Activated naive CD8-positive, alpha-beta T cell treated with anti-CD3 and anti-CD28 coated beads, Interleukin-2, amount 10 ng/mL, durations not matched to agents 7 days and 5 days (primary cell): ENCODE data around the gene ALDH1A1. TPM values are rescaled to one million over a fixed set of nuclear protein-coding genes. Genes with fewer than 3 reads are reported as not detected.

Source experiments
- ATAC-seq: fragments of 150-1000 bp; cut with Tn5 transposase; one replicate; pipeline ENCODE4 v1.10.0; 2021; ENCODE audit warnings: low read depth, moderate library complexity
- POLR2A ChIA-PET: fragments of 350-600 bp; sonication (Branson Sonifier 250); formaldehyde crosslinking; loops from one replicate; lab custom pipeline; 2021; ENCODE audit warnings: antibody characterized with exemption; lab: Charles Lee
- DNase-seq: peaks from one replicate; pipeline ENCODE4 v3.0.0; 2021
- H3K27ac Mint-ChIP-seq: one replicate; pipeline ENCODE4 v1.8.0; 2022; ENCODE audit warnings: mild to moderate bottlenecking, mixed read lengths
- H3K27me3 Mint-ChIP-seq: one replicate; pipeline ENCODE4 v1.8.0; 2022; ENCODE audit warnings: mild to moderate bottlenecking, moderate library complexity, mixed read lengths
- H3K36me3 Mint-ChIP-seq: one replicate; pipeline ENCODE4 v1.8.0; 2021; ENCODE audit warnings: mild to moderate bottlenecking, mixed read lengths
- H3K4me1 Mint-ChIP-seq: one replicate; pipeline ENCODE4 v1.8.0; 2021; ENCODE audit warnings: mixed read lengths
- H3K4me3 Mint-ChIP-seq: one replicate; pipeline ENCODE4 v1.8.0; 2022; ENCODE audit warnings: mild to moderate bottlenecking, moderate library complexity, mixed read lengths
- H3K9me3 Mint-ChIP-seq: one replicate; pipeline ENCODE4 v1.8.0; 2021; ENCODE audit warnings: mixed read lengths
- total RNA-seq, 2 experiments: library from RNA; stranded (reverse); gene quantifications; one replicate each; pipeline ENCODE4 v1.2.3, GENCODE V29; 2021

The ALDH1A1 gene
- total RNA-seq, 2 experiments from 2014 or later, result 0.69 to 1.3 TPM

DNA sequence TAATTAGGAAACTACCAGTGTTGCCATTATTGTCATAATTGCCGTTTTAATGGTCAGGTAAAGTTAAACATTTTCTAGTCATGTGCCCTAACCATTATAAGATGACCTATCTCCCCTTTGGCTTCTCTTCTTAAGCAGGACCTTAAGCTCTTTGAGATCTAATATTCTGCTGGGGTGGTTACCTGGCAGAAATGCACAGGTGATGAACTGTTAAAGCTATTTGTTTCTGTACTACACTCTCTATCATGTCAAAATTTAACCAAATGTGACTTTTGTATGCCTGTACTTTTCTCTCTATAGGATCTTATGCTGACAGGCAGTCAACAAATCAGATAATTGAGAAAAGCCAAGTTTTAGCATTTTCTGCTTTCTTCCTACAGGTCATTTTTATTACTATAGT is 23.3 kb downstream of the ALDH1A1 start:
- POLR2A ChIA-PET, result no interaction called here
- Mint-ChIP-seq H3K4me1 (no peaks in the 10 kb centered on the region), H3K9me3 (no peaks in the 10 kb centered on the region), H3K27ac (no peak overlapping the region), H3K27me3 (peaks cover 8% of the 10 kb centered on the region), H3K36me3 (no peaks in the 10 kb centered on the region), H3K4me3 (no peak overlapping the region)
- no peak for ATAC-seq
- DNase-seq, result no peak

- POLR2A ChIA-PET, result no interaction called here
- H3K27ac Mint-ChIP-seq, result no peak overlapping the region
- peaks cover 8% of the 10 kb centered on the region for H3K27me3 Mint-ChIP-seq
- no peaks in the 10 kb centered on the region for H3K36me3 Mint-ChIP-seq
- no peak overlapping the region for H3K4me3 Mint-ChIP-seq
- no peaks in the 10 kb centered on the region for H3K9me3 Mint-ChIP-seq
- no peaks in the 10 kb centered on the region for H3K4me1 Mint-ChIP-seq
- DNase-seq, result no peak
- ATAC-seq, result no peak
These were observed 24.8 kb downstream of the ALDH1A1 start for GRCh38 chr9:72928042-72928507.

DNA sequence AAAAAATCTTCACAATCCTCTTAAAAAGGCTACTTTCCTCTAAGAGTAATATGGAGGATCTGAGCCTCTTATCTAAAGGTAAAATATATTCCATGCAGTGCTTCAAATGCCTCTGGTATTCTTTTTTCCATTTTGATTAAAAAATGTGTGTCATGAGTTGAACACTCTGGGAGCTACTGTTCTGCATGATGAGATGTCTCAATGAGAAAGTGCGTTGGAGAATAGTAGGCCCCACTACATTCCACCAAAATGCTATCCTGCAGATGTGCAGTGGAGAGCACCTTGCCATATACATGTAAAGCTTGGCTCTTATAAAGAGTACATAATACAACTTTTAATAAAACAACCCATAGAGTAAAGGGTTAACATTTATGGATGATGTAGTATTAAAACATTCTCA is 26.3 kb downstream of the ALDH1A1 start:
- Mint-ChIP-seq H3K27ac (no peak overlapping the region), H3K27me3 (peaks cover 8% of the 10 kb centered on the region), H3K36me3 (no peaks in the 10 kb centered on the region), H3K4me1 (no peaks in the 10 kb centered on the region), H3K4me3 (no peak overlapping the region), H3K9me3 (no peaks in the 10 kb centered on the region)
- ATAC-seq (no peak), DNase-seq (no peak)
- POLR2A ChIA-PET, result no interaction called here

DNA sequence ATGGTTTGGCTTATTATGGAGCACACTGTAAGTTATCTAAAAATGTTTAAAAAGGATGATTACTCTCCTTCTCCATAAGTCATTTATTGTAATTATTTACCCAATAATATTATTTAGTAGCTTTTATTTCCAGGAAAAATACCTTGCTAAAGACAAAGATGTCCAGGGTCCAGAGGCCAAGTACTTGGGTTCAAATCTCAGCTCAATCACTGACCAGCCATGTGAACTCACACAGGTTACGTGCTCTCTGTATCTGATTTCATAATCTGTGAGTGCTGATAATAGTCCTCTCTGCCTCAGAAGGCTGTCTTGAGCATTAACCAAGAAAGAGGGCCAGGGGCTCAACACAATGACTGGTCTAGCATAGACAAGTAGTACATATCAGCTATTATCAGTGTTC is 27.0 kb downstream of the ALDH1A1 start:
- POLR2A ChIA-PET, result no interaction called here
- ATAC-seq (no peak), DNase-seq (no peak)
- H3K36me3 Mint-ChIP-seq, result no peaks in the 10 kb centered on the region
- H3K27me3 Mint-ChIP-seq, result peaks cover 8% of the 10 kb centered on the region
- H3K9me3 Mint-ChIP-seq, result no peaks in the 10 kb centered on the region
- no peak overlapping the region for H3K27ac Mint-ChIP-seq
- no peaks in the 10 kb centered on the region for H3K4me1 Mint-ChIP-seq
- no peak overlapping the region for H3K4me3 Mint-ChIP-seq

GRCh38 chr9:72925126-72925789 is 27.6 kb downstream of the ALDH1A1 start:
- H3K4me3 Mint-ChIP-seq, result no peak overlapping the region
- DNase-seq (no peak), ATAC-seq (no peak)
- H3K36me3 Mint-ChIP-seq, result no peaks in the 10 kb centered on the region
- POLR2A ChIA-PET, result no interaction called here
- H3K27ac Mint-ChIP-seq, result no peak overlapping the region
- H3K27me3 Mint-ChIP-seq, result peaks cover 8% of the 10 kb centered on the region
- H3K4me1 Mint-ChIP-seq, result no peaks in the 10 kb centered on the region
- no peaks in the 10 kb centered on the region for H3K9me3 Mint-ChIP-seq

DNA sequence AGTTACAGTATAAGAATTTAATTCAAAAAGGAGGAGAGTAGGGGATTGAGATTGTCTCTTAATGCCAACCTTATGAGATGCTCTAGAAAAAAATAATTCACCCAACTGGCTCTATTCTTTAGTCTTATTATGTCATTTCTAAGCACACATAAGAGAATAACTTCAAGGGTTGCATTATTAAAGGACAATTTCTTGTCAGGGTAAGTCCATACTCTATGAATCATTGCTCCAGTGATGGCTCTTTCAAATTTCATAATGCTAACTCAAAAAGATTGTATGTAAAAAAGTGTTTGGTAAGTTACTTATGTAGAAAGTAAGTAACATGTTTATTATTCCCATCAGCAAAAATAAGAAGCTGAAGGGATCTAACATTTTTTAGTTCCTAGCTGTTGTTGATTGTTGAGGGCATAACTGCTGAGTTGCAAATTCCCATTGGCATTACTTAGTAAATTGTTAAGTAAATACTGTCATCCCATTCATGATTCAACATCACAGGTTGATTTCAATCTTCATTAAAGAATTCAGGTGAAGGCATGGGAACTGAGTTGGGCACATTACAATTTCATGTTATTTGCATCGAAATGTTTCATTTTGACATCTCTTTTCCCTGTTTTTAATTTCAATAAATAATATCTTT is 28.6 kb downstream of the ALDH1A1 start:
- Mint-ChIP-seq H3K27me3 (peaks cover 5% of the 10 kb centered on the region), H3K4me3 (no peak overlapping the region), H3K27ac (no peak overlapping the region), H3K9me3 (no peaks in the 10 kb centered on the region), H3K36me3 (no peaks in the 10 kb centered on the region), H3K4me1 (no peaks in the 10 kb centered on the region)
- POLR2A ChIA-PET, result no interaction called here
- DNase-seq, result no peak
- no peak for ATAC-seq

- ATAC-seq (no peak), DNase-seq (no peak)
- H3K4me3 Mint-ChIP-seq, result no peak overlapping the region
- no peaks in the 10 kb centered on the region for H3K36me3 Mint-ChIP-seq
- no peaks in the 10 kb centered on the region for H3K9me3 Mint-ChIP-seq
- H3K27me3 Mint-ChIP-seq, result peaks cover 5% of the 10 kb centered on the region
- H3K4me1 Mint-ChIP-seq, result no peaks in the 10 kb centered on the region
- no peak overlapping the region for H3K27ac Mint-ChIP-seq
- POLR2A ChIA-PET, result no interaction called here
These were observed 29.8 kb downstream of the ALDH1A1 start for GRCh38 chr9:72923077-72923476.

- H3K4me3 Mint-ChIP-seq, result no peak overlapping the region
- H3K36me3 Mint-ChIP-seq, result no peaks in the 10 kb centered on the region
- H3K27me3 Mint-ChIP-seq, result peaks cover 5% of the 10 kb centered on the region
- no peaks in the 10 kb centered on the region for H3K9me3 Mint-ChIP-seq
- H3K4me1 Mint-ChIP-seq, result no peaks in the 10 kb centered on the region
- ATAC-seq (no peak), DNase-seq (no peak)
- POLR2A ChIA-PET, result no interaction called here
- no peak overlapping the region for H3K27ac Mint-ChIP-seq
These were observed 30.8 kb downstream of the ALDH1A1 start for GRCh38 chr9:72921888-72922654.

DNA sequence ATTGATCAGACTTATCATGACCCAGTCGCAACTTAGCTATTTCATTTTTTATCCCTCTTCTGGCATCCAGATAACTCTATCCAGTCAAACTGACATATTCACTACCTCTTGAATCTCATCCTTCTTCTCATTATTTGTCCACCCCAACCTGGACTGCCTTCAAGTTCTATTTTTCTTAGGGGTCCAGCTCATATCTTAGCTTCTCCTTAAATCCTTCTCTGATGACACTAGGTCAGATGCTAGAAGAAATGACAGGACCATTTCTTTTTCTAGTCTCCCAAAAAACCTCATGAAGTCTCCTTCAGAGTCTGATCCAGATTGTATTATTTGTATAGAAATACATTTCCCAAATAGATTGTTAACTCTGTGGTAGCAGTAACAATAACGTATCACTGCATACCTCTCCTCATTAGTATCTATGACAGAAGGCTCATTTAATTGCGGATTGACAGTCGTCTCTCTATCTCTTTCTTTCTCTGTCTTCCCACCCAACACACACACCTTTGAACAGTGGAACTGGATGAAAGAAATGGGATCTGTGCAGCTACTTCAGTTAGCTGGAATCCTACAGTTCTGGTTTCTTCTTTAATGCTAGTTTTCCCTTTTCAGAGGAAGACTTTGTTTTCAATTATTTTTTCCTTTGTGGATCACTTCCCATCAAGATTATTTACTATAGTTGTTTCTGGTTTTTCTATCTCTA is 33.5 kb downstream of the ALDH1A1 start:
- H3K4me1 Mint-ChIP-seq, result no peaks in the 10 kb centered on the region
- no peaks in the 10 kb centered on the region for H3K9me3 Mint-ChIP-seq
- no peaks in the 10 kb centered on the region for H3K36me3 Mint-ChIP-seq
- no peak overlapping the region for H3K4me3 Mint-ChIP-seq
- no peak overlapping the region for H3K27ac Mint-ChIP-seq
- H3K27me3 Mint-ChIP-seq, result peaks cover 2% of the 10 kb centered on the region
- DNase-seq (no peak), ATAC-seq (no peak)
- POLR2A ChIA-PET, result no interaction called here

DNA sequence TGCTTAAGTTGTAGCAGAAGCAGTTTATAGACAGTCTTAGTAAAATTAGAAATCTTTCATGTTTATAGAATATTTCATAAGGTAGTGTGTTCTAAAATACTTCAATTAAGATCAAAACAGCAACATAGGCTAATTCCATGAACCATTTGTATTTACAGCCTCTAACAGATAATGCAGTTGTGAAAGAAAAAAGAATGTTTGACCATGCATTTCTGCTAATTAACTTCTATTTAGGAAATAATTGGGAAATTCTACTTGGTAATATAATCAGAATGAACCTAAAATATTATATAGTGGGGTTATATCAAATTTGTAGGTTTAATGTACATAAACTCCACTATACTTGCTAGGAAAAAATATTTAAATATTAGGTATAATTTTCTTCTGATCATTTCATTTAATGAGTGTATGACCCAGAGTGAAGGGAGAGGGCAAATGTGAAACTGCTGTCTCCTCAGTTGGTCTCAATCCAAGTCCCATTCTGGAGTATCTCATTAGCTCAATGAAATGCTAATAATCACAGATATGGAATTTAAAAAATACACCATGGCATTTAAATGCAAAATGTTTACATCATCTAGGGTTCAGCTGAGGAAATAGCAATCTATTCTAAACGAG is 34.9 kb downstream of the ALDH1A1 start:
- DNase-seq, result no peak
- no peak for ATAC-seq
- Mint-ChIP-seq H3K4me1 (no peaks in the 10 kb centered on the region), H3K27me3 (peaks cover 2% of the 10 kb centered on the region), H3K4me3 (no peak overlapping the region), H3K27ac (no peak overlapping the region), H3K36me3 (no peaks in the 10 kb centered on the region), H3K9me3 (no peaks in the 10 kb centered on the region)
- POLR2A ChIA-PET, result no interaction called here

DNA sequence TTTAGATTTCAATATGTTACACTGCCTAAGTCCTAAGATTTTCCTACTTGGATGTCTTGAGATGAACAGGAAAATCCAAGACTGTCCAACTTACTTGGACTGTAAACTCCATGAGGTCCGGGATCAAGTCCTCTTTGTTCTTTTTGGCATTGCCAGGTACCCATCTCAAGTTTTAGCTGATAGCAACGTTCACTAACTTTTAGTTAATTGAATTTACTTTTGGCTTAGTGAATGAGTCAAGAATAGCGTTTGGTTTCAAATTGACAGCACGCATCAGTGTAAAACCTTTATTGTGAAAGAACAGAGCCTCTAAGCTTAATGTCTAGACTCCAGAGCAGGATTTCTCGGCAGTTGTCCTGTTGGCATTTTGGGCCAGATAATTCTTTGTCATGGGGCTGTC is 37.2 kb downstream of the ALDH1A1 start:
- no peak overlapping the region for H3K4me3 Mint-ChIP-seq
- H3K27me3 Mint-ChIP-seq, result peaks cover 4% of the 10 kb centered on the region

DNA sequence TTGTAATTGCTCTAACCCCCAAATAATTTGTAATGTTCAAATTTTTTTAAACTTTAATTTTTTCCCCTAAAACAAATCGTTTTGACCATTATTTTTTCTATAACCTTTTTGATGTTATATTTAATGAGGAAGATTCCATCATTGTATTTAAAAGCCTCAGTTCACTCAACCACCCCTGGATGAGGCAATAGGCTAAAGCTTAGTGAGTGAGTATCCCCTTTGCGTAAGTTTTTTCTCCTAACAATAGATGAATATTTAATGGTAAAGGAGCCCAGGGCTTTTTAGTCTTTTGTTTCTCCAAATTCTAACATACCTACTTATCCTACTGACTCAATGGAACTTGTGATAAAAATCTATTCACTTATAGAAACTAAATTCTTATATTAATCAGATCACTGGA is 38.1 kb downstream of the ALDH1A1 start:
- peaks cover 4% of the 10 kb centered on the region for H3K27me3 Mint-ChIP-seq
- no peaks in the 10 kb centered on the region for H3K4me1 Mint-ChIP-seq
- H3K36me3 Mint-ChIP-seq, result no peaks in the 10 kb centered on the region
- DNase-seq (no peak), ATAC-seq (no peak)
- no peak overlapping the region for H3K4me3 Mint-ChIP-seq
- H3K9me3 Mint-ChIP-seq, result no peaks in the 10 kb centered on the region
- POLR2A ChIA-PET, result no interaction called here
- H3K27ac Mint-ChIP-seq, result no peak overlapping the region

More for the DNA sequence above, 37.2 kb downstream of the ALDH1A1 start:
- Mint-ChIP-seq H3K36me3 (no peaks in the 10 kb centered on the region), H3K9me3 (no peaks in the 10 kb centered on the region), H3K27ac (no peak overlapping the region), H3K4me1 (no peaks in the 10 kb centered on the region)
- DNase-seq (no peak), ATAC-seq (no peak)
- POLR2A ChIA-PET, result no interaction called here

GRCh38 chr9:72913382-72914009 is 39.4 kb downstream of the ALDH1A1 start:
- Mint-ChIP-seq H3K4me1 (no peaks in the 10 kb centered on the region), H3K27ac (no peak overlapping the region), H3K27me3 (peaks cover 4% of the 10 kb centered on the region), H3K9me3 (no peaks in the 10 kb centered on the region), H3K4me3 (no peak overlapping the region), H3K36me3 (no peaks in the 10 kb centered on the region)
- ATAC-seq (no peak), DNase-seq (no peak)
- POLR2A ChIA-PET, result no interaction called here
